WERI-Rb-1 (cell line): Measurements from ENCODE around the gene ZDHHC13.
A peak's percentile ranks its signal among the peaks of the same experiment; 100 is the strongest.

ENCODE experiments used
- DNase-seq: peaks from one replicate; pipeline ENCODE4 v3.0.0-alpha.2; 2020
- H3K27ac ChIP-seq: fragments of 250-450 bp; sonication (Bioruptor Pico); 2 replicates; pipeline ENCODE4 v1.5.1; 2020; ENCODE audit warnings: mild to moderate bottlenecking, moderate library complexity
- H3K27me3 ChIP-seq: fragments of 250-450 bp; sonication (Bioruptor Pico); 2 replicates; pipeline ENCODE4 v1.5.1; 2021; ENCODE audit warnings: mild to moderate bottlenecking, low read depth, moderate library complexity; ENCODE audit not compliant: insufficient read depth, severe bottlenecking
- H3K36me3 ChIP-seq: fragments of 250-450 bp; sonication (Bioruptor Pico); 2 replicates; pipeline ENCODE4 v1.5.1; 2020; ENCODE audit warnings: mild to moderate bottlenecking, moderate library complexity
- H3K4me3 ChIP-seq: 2 replicates; pipeline ENCODE4 v1.5.1; 2011; ENCODE audit warnings: low read depth, mild to moderate bottlenecking, control low read depth, low read length
- H3K9me3 ChIP-seq: fragments of 250-450 bp; sonication (Bioruptor Pico); 2 replicates; pipeline ENCODE4 v1.5.1; 2021; ENCODE audit warnings: mild to moderate bottlenecking, moderate library complexity; ENCODE audit not compliant: severe bottlenecking
- TF ChIP-seq, protein P1 (sequence below): IDR thresholded peaks from 2 replicates; pipeline ENCODE4 v1.5.1; 2011; ENCODE audit warnings: low read depth, mild to moderate bottlenecking, control low read depth, inconsistent platforms, low read length

The ZDHHC13 gene

DNA sequence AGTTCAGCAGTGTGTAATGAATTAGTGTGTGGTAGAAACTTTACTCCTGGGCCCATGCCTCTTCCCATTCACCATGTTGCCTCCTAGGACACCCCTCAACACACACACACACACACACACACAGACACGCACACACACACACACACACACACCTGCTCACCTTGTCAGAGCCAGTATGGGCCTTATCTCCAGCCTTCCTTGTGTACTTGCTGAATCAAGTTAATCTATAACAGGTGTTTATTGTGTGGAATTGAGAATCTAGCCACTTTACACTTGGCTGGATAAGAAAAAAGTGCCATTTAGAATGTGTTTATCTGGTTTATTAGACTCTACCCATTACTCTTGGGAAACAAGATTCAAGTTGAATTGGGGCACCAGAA, 14.5 kb upstream of the ZDHHC13 start:
- Histone ChIP-seq H3K36me3 (no peaks in the 10 kb centered on the region), H3K9me3 (peaks cover 4% of the 10 kb centered on the region), H3K27me3 (peaks cover 25% of the 10 kb centered on the region), H3K27ac (no peak overlapping the region), H3K4me3 (no peak overlapping the region)
- TF ChIP-seq, protein P1, sequence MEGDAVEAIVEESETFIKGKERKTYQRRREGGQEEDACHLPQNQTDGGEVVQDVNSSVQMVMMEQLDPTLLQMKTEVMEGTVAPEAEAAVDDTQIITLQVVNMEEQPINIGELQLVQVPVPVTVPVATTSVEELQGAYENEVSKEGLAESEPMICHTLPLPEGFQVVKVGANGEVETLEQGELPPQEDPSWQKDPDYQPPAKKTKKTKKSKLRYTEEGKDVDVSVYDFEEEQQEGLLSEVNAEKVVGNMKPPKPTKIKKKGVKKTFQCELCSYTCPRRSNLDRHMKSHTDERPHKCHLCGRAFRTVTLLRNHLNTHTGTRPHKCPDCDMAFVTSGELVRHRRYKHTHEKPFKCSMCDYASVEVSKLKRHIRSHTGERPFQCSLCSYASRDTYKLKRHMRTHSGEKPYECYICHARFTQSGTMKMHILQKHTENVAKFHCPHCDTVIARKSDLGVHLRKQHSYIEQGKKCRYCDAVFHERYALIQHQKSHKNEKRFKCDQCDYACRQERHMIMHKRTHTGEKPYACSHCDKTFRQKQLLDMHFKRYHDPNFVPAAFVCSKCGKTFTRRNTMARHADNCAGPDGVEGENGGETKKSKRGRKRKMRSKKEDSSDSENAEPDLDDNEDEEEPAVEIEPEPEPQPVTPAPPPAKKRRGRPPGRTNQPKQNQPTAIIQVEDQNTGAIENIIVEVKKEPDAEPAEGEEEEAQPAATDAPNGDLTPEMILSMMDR, result no peak
- DNase-seq, result no peak

DNA sequence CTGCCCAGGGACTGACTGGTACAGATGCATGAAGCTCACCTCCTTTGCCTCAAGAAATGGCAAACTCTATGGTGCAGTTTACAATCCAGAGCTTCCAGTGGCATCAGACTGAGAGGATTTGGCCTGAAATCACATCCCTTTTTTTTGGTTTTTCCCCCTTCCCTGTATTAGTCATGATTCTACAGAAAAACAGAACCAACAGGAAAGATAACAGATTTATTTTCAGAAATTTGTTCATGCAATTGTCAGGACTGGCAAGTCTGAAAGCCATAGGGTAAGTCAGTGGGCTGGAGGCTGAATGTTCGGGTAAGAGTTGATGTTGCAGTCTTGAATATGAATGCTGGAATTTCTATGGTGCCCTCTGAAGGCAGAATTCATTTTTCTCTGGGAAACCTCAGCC, 12.0 kb upstream of the ZDHHC13 start:
- Histone ChIP-seq H3K27ac (no peak overlapping the region), H3K27me3 (peaks cover 15% of the 10 kb centered on the region), H3K9me3 (peaks cover 4% of the 10 kb centered on the region), H3K36me3 (no peaks in the 10 kb centered on the region), H3K4me3 (no peak overlapping the region)
- no peak for DNase-seq
- TF ChIP-seq, protein P1, result no peak

DNA sequence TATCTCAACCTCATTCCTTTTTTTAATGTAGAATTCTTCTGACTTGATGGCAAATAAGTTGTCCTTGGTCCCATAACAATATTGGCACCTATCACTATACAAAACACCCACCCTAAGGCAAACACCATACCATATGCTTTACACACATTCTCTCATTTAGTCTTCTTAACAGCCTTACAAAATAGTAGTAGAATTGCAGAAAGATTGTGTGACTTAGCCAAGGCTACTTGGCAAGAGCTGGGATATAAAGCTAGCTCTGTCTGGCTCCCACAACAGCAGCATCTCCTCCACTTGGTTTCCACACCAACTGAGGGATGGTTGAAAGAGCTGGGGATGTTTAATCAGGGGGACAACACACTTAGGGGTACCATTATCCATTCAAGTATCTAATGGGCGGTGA, 9.8 kb upstream of the ZDHHC13 start:
- no peak overlapping the region for H3K4me3 ChIP-seq
- peaks cover 16% of the 10 kb centered on the region for H3K27me3 ChIP-seq
- no peaks in the 10 kb centered on the region for H3K36me3 ChIP-seq
- no peaks in the 10 kb centered on the region for H3K9me3 ChIP-seq
- TF ChIP-seq, protein P1, result no peak
- H3K27ac ChIP-seq, result no peak overlapping the region
- no peak for DNase-seq

DNA sequence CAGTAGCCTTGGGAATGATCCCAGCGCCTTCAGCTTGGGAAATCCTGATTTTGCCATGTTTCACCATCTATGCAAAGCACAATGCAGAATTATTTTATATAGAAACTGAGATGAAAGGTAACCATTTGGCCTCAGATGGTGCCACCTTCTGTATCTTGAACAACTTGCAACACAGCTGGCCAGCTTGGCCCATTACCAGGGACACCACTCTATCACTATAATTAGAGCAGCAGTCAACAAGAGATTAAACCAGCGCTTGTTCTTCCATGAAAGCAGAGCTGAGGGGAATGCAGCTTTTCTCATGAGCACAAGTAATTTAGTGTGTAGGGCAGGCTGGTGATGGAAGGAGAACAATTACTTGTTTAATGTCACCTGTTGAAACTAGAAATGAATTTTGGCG, 6.7 kb upstream of the ZDHHC13 start:
- TF ChIP-seq, protein P1, result no peak
- Histone ChIP-seq H3K9me3 (peaks cover 4% of the 10 kb centered on the region), H3K27ac (no peak overlapping the region), H3K36me3 (no peaks in the 10 kb centered on the region), H3K4me3 (no peak overlapping the region), H3K27me3 (peaks cover 14% of the 10 kb centered on the region)
- no peak for DNase-seq

DNA sequence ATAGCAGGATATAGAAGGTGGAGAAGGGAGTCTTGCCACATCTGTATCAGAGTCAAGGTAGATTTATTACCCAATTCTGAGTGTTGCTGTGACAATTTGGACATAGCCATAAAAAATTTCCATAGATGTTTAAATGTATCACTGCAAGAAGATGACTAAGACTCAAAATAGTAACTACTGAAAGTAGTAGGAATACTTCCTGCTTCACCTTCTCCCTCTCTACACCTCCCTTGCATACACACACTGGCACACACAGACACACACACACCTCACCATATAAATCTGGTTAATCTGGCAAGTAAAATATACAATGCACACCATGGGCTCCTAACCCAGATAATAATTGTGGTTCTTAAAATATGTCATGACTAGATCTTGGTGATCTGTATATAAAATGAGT, 5.2 kb upstream of the ZDHHC13 start:
- no peak overlapping the region for H3K4me3 ChIP-seq
- peaks cover 4% of the 10 kb centered on the region for H3K9me3 ChIP-seq
- no peak overlapping the region for H3K27ac ChIP-seq
- H3K27me3 ChIP-seq, result peaks cover 8% of the 10 kb centered on the region
- DNase-seq, result no peak
- H3K36me3 ChIP-seq, result no peaks in the 10 kb centered on the region
- TF ChIP-seq, protein P1, result no peak

DNA sequence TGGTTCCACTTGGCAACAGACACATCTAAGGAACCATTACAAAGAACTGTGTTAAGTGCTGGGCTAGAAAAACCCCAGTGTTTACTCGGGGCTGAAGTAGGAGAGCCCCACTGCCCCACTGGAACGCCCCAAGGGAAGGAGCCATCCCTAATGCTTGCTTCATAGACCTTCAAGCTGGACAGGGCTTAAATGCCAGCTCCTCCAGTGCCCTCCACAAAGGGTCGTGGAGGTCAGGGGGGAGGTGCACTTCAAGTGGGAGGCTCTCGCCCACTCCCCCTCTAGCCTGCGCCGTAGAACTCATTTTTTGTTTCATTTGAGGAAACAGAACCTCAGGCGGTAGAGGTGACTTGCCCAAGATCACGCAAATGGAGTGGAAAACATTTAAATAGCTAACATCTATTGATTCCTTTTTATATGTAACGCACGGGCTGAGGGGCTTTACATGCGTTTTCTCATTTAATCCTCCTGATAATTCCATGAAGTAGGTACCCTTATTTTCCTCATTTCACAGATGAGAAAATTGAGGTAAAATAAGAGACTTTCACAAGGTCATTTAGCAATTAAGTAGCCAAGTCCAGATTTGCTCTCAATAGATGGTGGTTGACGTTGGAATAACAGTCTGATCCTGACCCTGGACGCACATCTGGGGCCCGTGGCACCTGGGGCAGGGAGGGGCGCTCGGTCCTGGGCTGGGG, 545 bp upstream of the ZDHHC13 start:
- H3K9me3 ChIP-seq, result peaks cover 4% of the 10 kb centered on the region
- peaks cover 14% of the 10 kb centered on the region for H3K36me3 ChIP-seq
- no peak overlapping the region for H3K27ac ChIP-seq
- TF ChIP-seq, protein P1, result no peak
- H3K27me3 ChIP-seq, result peaks cover 3% of the 10 kb centered on the region
- peak overlapping the region; percentile 92 for H3K4me3 ChIP-seq
- DNase-seq, result no peak
